ENCODE measurements around the gene TLE6.
A peak's percentile ranks its signal among the peaks of the same experiment; 100 is the strongest.
"Not testable (repeated sequence)": the region's sequence is repeated elsewhere in the genome, so short reads cannot be mapped to it uniquely, and the experiment has no call there.

TLE6 gene

GRCh38 chr19:3029065-3029923, 51.9 kb downstream of the TLE6 start, which contains the start of gene TLE2:
Gene TLE2 (minus strand): TSS chr19:3029280. CDS start chr19:3028904, 376 bp downstream.
- no peak for DNase-seq

- no peak for DNase-seq
These were observed 54.2 kb downstream of the TLE6 start for GRCh38 chr19:3031607-3031867.

- no peak for DNase-seq
These were observed 56.4 kb downstream of the TLE6 start for GRCh38 chr19:3033595-3034405.

- no peak for DNase-seq
These were observed 57.0 kb downstream of the TLE6 start for GRCh38 chr19:3034406-3034655.

GRCh38 chr19:3034656-3035541, 57.5 kb downstream of the TLE6 start:
- no peak for DNase-seq

- peak; percentile 99 for DNase-seq
These were observed 58.3 kb downstream of the TLE6 start for GRCh38 chr19:3035542-3036118.

- peak; percentile 95 for DNase-seq
These were observed 59.0 kb downstream of the TLE6 start for GRCh38 chr19:3036119-3036976.

GRCh38 chr19:3036977-3037544, 59.7 kb downstream of the TLE6 start:
- not testable (repeated sequence) for DNase-seq

- DNase-seq = no peak
These were observed 60.9 kb downstream of the TLE6 start for GRCh38 chr19:3038214-3038613.

- DNase-seq = no peak
These were observed 61.8 kb downstream of the TLE6 start for GRCh38 chr19:3039125-3039524.

- no peak for DNase-seq
These were observed 62.3 kb downstream of the TLE6 start for GRCh38 chr19:3039641-3040077.

- DNase-seq = no peak
These were observed 64.0 kb downstream of the TLE6 start for GRCh38 chr19:3041327-3041726.

- DNase-seq = peak; percentile 79
These were observed 64.6 kb downstream of the TLE6 start for GRCh38 chr19:3041761-3042620.

- peak; percentile 71 for DNase-seq
These were observed 65.4 kb downstream of the TLE6 start for GRCh38 chr19:3042621-3043267.

Measured in NCI-H1436 (cell line).